ENCODE measurements around the gene ADAM12.

The ADAM12 gene

DNA sequence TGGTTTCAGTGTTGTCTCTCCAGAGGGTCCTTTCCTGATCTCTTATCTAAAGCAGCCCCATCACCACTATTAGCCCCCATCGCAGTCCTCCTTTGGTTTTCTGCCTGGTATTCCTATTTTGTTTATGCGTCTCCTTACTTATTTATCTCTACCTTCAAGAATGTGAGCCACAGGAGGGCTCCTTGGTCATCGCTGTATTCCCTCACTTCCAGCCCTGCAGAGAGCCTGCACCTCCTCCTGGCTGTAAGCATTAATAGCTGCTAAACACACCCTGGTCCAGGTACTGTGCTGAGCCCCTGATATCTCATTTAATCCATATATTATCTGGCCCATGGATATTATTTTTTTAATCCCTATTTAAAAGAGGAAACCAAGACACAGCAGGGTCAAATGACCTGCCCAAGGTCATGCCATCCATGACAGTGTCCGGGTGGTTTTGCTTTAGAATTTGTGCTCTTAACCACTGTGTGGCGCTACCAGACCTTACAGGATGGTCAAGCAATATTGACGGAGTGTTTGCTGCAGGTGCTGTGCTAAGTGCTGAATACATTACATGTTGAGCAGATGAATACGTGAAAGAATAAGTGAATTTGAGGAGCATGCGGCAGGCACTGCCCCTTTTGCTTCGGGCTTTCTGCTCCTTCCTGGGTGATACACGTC is 227.2 kb downstream of the ADAM12 start:
- TF ChIP-seq, protein P1, sequence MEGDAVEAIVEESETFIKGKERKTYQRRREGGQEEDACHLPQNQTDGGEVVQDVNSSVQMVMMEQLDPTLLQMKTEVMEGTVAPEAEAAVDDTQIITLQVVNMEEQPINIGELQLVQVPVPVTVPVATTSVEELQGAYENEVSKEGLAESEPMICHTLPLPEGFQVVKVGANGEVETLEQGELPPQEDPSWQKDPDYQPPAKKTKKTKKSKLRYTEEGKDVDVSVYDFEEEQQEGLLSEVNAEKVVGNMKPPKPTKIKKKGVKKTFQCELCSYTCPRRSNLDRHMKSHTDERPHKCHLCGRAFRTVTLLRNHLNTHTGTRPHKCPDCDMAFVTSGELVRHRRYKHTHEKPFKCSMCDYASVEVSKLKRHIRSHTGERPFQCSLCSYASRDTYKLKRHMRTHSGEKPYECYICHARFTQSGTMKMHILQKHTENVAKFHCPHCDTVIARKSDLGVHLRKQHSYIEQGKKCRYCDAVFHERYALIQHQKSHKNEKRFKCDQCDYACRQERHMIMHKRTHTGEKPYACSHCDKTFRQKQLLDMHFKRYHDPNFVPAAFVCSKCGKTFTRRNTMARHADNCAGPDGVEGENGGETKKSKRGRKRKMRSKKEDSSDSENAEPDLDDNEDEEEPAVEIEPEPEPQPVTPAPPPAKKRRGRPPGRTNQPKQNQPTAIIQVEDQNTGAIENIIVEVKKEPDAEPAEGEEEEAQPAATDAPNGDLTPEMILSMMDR (IDR thresholded peaks at IDR 0.05) = no peak
- Histone ChIP-seq H3K27ac (no peak overlapping the region), H3K4me3 (no peak overlapping the region)
- no peak for DNase-seq (ENCODE audit: low spot score)

DNA sequence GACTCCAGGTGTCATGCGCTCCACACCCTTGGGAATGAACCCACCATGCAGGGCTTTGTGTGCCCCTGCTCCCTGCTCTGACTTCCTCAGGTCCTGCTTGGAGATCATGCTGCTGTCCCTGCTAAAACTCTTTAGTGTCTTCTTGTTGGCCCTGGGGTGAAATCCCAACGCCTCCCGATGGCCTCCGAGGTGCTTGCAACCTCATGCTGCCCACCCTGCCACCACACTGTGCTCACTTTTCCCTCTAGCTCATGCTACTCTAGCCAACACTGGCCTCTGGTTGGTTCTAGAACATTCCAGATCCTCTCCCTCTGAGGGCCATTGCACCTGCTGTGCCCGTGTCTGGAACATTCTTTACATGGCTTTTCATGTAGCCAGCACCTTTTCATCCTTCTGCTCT is 227.7 kb downstream of the ADAM12 start:
- no peak for DNase-seq (ENCODE audit: low spot score)
- Histone ChIP-seq H3K27ac (no peak overlapping the region), H3K4me3 (no peak overlapping the region)
- TF ChIP-seq, protein P1 (IDR thresholded peaks at IDR 0.05) = no peak

DNA sequence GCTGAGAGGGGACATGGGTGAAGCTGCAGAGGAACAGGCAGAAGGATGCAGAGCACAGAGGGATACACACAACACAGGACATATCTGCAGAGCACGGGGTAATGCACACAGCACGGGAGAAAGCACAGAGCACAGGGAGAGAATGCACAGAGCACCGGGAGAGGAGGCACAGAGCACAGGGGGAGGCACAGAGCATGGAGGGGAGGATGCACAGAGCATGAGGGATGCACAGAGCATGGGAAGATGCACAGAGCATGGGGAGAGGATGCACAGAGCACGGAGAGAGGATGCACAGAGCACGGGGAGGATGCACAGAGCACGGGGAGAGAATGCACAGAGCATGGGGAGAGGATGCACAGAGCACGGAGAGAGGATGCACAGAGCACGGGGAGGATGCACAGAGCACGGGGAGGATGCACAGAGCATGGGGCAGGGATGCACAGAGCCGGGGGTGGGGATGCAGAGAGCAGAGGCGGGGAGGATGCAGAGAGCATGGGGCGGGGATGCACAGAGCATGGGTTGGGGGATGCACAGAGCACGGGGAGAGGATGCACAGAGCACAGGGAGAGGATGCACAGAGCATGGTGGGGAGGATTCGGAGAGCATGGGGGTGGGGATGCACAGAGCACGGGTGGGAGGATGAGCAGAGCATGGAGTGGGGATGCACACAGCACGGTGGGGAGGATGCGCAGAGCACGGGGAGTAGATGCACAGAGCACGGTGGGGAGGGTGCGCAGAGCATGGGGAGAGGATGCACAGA is 230.0 kb downstream of the ADAM12 start:
- TF ChIP-seq, protein P1 (IDR thresholded peaks at IDR 0.05) = no peak
- DNase-seq (ENCODE audit: low spot score) = no peak
- Histone ChIP-seq H3K4me3 (no peak overlapping the region), H3K27ac (no peak overlapping the region)

DNA sequence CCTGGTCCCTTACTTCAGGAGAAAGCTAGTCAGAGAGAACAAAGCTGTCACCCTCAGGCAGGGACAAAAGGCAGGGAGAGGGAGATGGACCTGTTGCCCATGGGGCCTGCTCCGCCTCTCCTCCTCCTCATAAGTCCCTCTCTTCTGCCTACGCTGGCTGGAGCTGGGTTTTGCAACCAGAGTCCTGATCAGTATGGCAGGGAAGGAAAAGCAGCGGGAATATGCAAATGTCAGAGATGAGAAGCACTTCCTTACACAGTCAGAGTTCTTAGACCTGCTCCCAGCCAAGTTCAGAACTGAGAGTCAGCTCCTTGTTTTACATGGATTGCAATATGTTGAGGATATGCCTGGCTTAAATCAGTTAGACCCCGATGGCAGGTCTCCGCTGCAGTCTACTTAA is 231.1 kb downstream of the ADAM12 start:
- DNase-seq (ENCODE audit: low spot score) = no peak
- TF ChIP-seq, protein P1 (IDR thresholded peaks at IDR 0.05) = no peak
- Histone ChIP-seq H3K4me3 (no peak overlapping the region), H3K27ac (no peak overlapping the region)

DNA sequence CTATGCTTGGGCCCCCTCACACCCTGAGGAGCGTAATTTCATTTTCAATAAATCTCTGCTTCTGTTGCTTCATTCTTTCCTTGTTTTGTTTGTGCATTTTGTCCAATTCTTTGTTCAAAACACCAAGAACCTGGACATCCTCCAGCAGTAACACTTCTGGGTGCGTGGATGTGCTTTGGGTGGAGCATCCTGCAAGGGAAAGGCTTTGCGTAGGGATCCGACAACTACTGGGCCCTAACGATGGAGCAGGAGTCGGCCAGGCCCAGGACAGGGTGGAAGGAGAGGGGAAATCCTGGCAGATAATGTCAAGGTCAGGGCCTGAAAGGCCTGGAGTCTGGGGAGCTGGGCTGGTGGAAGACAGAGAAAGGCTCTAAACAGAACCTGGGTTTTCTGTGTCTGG is 231.8 kb downstream of the ADAM12 start:
- no peak for DNase-seq (ENCODE audit: low spot score)
- Histone ChIP-seq H3K4me3 (no peak overlapping the region), H3K27ac (no peak overlapping the region)
- TF ChIP-seq, protein P1 (IDR thresholded peaks at IDR 0.05) = no peak

DNA sequence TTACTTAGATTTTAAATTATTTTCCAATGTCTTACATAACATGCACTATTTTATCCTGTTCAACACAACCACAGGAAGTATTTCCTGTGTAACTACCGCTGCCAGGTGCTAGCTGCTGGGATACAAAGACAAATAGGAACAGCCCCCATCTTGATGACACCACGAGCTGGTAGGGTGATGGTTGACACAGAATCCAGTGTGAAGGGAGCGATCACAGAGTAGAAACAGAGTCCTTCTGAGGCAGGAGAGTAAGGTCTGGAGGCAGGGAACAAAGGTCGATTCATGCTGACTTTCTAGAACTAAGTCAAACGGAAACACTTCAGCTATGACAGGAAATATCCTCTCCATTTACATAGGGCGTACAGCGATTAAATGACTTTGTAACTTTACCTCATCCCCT is 232.3 kb downstream of the ADAM12 start:
- H3K4me3 ChIP-seq = no peak overlapping the region
- TF ChIP-seq, protein P1 (IDR thresholded peaks at IDR 0.05) = no peak
- no peak overlapping the region for H3K27ac ChIP-seq
- no peak for DNase-seq (ENCODE audit: low spot score)

DNA sequence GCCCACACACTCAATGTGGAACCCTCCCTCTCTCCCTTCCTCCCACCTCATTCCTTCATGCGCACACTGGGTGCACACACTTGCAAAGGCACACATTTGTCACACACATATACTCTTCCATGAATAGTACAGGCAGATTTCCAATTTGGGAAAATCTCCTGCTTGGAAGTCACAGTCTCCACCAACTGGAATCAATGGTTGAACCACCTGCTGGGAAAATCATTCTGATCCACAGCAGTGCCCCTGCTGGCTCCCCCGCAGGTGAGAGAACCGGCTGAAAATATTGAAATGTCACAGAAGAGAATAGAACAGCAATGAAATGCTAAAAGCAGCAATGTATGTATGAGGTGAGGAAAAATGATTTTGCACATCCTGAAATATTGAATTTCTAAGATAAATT is 232.7 kb downstream of the ADAM12 start:
- DNase-seq (ENCODE audit: low spot score) = no peak
- Histone ChIP-seq H3K4me3 (no peak overlapping the region), H3K27ac (no peak overlapping the region)
- TF ChIP-seq, protein P1 (IDR thresholded peaks at IDR 0.05) = no peak

Measured in coronary artery (tissue), 2 donors.